Stimulated activated CD8-positive, alpha-beta memory T cell treated with anti-CD3 and anti-CD28 coated beads, Interleukin-4, amount 100 ng/mL, for 1 hour (primary cell): Measurements from ENCODE around the gene GAB3.
"Not testable (repeated sequence)": the region's sequence is repeated elsewhere in the genome, so short reads cannot be mapped to it uniquely, and the experiment has no call there.

Experiments used
- DNase-seq, 2 donors: peaks; one replicate each; pipeline ENCODE4 v3.0.0-alpha.2; 2020; ENCODE audit warnings: low read depth in 2 of 2, low spot score in 1 of 2

The GAB3 gene

DNA sequence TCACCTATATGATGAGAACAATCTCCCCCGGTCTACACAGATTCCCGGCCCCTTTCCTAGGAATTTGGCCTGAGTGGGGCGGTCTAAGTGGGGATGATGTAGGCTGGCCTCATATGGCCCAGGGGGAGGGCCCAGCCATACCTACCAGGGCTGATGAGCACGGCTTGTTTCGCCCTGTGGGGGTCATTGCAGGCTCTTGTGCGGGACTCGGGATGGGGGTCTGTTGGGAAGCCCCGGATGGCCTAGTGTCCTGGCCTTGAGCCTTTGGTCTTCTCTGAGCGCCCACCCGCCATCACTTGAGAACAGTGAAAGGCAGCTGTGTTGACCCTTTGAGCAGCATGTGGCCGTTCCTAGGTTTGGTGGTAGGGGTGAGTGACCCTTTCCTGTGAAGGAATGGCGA is 92.7 kb downstream of the GAB3 start:
- DNase-seq = no peak

GRCh38 chrX:154657226-154657805 is 93.6 kb downstream of the GAB3 start:
- DNase-seq = no peak

DNA sequence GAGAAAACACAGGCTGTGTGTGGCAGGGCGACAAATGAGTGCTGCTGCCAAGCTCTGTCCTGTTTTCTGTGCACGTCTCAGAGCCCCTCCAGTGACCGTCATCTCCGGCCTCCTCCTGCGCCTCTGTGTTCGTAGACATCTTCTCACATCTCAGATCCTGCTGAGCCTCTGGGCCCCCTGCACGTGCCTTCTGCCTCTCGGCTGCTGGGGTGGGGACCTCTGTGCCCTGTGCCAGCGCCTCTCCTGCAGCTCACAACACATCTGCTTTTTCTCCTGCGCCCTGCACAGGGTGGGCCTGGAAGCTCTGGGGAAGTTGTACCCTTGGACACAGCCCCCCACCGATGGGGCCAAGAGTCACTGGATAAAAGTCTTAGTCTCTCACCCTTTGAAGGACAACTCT is 95.1 kb downstream of the GAB3 start:
- no peak for DNase-seq

DNA sequence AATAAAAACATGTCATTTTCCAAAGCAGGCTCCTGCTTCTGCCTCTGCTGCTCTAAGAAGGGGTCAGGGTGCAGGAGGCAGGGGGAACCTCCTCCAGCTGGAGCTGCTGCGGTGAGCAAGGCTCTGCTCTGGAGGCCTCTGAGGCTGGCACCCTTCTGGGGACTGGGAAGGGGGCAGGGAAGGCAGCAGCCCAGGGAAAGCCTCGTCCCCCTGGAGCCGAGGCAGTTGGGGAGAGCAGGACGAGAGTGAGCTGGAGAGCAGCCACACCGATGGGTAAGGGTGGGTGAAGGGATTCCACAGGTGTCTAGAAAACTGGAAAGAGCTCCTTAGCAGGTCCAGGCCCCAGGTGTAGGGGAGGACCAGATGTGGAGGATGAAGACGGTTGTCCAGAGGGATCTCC is 95.5 kb downstream of the GAB3 start:
- no peak for DNase-seq

DNA sequence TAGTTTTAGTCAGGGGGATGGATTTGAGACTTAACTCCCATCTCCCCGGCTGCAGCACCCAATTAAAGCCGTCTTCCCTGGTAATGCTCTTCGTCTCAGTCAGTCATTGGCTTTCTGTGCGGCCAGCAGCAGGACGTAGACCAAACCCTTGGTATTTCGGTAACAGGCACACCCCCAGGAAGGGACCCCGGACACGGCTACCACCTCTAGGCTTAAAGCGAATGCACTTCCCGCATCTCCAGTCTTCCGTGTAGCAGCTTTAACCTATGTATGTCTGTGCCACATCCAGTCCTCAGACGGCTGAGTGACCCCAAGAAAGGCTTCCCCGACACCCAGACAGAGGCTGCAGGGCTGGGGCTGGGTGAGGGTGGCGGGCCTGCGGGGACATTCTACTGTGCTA is 96.0 kb downstream of the GAB3 start:
- no peak for DNase-seq

DNA sequence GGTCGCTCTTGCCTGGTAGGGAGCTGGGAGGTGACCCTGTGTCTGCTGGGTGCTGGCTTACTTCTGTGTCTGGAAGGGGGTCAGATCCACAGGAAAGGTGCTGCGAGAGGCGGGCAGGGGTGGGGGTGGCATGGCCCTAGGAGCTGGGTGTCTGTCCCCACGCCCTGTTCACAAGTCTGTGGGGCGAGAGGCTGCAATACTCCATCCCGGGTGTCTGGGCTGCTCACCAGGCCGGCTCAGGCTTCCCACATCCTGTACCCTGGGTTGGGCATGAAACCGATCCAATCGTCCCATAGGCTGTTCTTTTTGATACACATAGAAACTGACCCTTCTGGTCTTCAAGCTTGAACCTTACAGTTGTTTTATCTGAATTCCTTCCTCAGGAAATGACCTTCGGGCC is 96.5 kb downstream of the GAB3 start:
- no peak for DNase-seq

DNA sequence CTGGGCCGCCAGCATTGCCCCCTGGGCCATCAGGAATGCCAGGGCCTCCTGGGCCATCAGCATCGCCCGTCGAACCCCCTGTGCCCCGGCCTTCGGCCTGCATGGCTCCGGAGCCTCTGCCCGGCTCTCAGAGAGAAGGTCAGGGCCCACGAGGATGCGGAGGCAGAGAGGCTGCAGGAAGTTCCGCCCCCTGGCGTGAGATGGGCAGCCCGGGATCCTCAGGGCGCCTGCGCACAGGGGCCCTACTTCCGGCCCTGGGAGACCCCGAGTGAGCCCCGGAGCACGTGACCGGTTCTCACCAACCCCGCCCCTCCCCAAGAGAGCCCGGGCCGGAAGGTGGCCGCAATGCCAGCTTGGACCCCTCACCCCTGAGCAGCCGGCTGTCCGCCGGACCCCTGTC is 97.5 kb downstream of the GAB3 start, which contains the start of gene CTAG2:
CTAG2 (minus strand) TSS at position 167 of the 400 bp plus-strand sequence; CDS start at position 103, 64 bp downstream.
- DNase-seq = not testable (repeated sequence)

DNA sequence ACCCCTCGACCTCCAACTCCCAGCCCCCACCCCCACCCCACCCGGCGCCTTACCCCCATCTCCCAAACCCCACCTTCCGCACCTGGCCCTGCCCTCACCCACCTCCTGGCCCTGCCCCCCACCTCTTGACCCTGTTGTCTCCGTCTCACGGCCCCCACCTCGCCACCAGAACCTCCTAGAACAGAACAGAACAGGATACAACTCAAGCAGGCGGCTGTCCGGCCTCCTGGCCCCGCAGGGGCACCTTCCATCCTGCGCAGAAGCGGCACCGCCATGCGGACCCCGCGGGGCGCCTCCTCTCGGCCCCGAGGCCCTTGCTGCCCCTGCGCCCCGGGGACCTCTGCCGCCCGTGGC is 97.9 kb downstream of the GAB3 start:
- no peak for DNase-seq

GRCh38 chrX:154652311-154653047 is 98.4 kb downstream of the GAB3 start:
- DNase-seq = no peak

DNA sequence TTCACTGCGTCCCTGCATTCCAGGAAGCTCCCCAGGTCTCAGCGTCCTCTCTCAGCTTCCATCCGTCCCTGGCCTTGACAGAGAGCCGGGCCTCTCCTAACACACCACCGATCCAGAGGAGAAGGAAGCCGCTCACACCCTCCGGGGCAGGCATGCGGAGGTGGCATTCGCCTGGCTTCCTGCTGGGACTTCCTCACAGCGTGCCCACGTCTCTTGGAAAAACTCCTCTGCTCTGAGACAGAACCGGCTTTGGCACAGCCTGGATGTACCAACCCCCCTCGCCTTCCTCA is 100.7 kb downstream of the GAB3 start:
- DNase-seq = no peak

DNA sequence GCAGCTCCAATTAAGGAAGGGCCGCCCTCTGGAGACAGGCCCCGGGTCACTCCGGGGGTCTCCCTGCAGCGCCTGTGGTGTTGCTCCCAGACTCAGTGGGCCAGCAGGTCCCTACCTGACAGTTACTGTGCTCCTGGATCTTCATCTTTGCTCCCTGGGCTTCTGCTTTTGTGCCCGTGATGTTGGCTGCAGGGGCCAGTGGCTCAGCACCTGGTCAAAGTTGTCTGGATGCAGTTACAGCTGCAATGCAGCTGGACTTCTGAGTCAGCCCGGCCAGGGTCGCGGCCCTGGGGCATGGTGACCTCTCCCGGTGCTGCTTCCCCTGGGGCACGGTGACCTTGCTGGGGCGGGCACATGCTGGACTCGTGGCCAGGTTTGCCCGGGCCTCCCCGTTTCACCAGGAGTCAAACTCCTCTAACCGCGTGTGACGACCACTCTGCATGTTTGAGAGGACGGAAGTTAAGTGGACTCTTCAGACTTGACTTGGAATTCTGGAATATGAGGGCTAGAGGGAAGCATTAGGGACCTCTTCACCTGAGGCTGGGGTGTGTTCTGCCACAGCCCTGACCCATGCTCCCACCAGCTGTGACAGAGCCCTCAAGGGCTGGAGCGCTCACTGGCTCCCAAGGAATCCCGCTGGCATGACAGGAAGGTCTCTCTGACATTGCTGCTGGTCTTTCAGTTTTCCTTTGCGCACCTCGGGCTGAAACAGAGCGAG is 101.2 kb downstream of the GAB3 start:
- DNase-seq = no peak

DNA sequence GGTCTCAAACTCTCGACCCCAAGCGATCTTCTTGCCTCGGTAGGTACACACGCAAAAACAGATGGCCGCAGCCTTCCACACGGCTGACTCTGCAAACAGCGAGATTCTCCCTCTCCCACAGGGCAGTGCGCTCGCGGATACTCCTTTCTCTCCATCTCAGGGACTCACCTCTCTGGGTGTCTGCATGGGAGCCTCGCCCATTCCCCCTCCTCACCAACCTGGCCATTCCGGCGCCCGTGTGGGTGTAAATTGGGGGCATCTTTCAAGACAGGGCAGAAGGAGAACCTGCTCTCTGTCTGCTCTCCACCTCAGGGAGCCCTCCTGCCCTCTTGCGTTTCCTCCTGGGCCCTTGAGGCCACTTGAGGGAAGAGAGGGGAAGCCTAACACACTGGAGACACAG is 101.9 kb downstream of the GAB3 start:
- DNase-seq = no peak

DNA sequence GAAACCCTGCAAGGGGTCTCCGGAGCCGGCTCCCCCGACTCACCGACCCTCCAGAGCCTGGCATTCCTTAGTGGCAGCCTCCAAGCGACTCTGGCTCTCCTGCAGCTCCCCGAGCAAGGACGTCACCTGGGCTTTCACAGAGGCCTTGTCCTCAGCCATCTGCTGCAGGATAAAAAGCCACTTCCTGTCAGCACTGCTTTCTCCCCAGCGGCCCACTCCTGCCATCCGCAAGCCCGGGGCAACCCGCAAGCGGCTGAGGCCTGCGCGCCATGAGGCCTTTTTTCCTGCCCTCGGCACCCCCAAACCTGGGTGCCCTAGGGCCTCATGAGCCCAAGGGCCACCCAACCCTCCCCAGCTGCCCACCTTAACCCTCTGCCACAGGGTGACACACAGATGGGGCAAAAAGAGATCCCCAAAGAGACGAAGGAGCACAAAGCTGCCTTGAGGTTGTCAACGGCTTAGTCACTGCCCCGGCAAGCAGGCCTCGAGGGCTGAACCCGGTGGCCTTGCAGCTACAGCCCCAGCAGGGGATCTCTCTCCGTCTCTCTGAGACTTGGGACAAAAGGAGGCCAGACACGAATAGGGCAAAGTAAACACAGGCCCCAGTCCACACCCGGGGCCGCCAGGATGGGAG is 105.0 kb downstream of the GAB3 start:
- not testable (repeated sequence) for DNase-seq

- DNase-seq = not testable (repeated sequence)
Observed at GRCh38 chrX:154643708-154644107, 107.2 kb downstream of the GAB3 start.

- not testable (repeated sequence) for DNase-seq
Observed at GRCh38 chrX:154641740-154642139, 109.1 kb downstream of the GAB3 start.

DNA sequence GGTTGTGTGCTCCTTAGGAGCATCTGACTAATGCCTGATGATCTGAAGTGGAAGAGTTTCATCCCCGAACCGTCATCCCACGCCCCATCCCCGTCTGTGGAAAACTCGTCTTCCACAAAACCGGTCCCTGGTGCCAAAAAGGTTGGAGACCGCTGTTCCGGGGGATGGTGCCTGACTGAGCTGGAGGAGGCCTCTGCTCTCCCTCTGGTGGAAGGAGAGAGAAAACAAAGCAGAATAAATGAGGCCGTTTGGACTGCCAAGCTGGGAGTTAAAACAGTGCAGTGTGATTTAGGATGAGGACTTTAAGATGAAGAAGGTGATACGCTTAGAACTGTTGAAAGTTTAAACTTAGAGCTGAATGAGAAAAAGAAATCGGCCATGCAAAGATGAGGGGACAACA is 117.2 kb downstream of the GAB3 start:
- DNase-seq = not testable (repeated sequence)

DNA sequence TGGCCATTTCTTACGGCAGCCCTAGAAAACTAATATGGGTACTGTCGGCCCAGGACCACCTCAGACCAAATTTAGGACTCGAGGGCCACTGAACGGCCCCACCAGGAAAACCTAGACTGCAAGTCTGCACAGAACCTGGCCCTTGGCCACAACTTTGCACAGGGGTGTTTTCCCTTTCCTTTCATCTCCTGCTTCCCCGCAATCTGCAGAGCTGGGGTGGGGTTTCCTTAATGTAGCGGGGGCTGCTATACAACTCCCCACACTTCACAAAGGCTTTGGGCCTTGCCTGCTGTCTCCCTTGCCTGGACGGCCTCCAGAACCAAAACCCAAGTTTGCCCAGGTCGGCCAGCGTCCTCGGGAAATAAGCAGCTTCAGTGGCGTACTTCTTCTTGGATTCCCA is 119.9 kb downstream of the GAB3 start:
- DNase-seq = not testable (repeated sequence)

DNA sequence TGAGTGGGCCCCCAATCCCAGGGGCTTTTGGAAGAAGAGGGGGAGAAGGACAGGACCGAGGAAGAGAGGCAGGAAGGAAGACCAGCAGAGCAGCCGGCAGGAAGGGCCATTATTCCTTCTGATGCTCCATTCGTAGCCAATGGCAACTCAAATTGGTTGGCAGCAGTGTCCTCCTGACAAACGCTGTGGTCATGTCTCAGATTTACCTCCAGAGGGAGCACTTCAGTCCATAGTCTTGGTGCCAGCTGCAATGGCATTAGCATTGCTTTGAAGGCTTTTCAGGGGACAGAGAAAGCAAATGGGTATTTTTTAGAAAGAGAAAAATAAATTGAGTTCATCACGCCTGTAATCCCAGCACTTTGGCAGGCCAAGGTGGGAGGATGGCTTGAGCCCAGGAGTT is 121.9 kb downstream of the GAB3 start:
- DNase-seq = not testable (repeated sequence)
